Activated CD8-positive, alpha-beta memory T cell treated with anti-CD3 and anti-CD28 coated beads for 36 hours (primary cell): ENCODE data around the gene SPRY1. TPM values are rescaled to one million over a fixed set of nuclear protein-coding genes. Genes with fewer than 3 reads are reported as not detected.

Experiments
- CTCF ChIA-PET: fragments of 350-600 bp; sonication (Branson Sonifier 250); formaldehyde crosslinking; loops from one replicate; lab custom pipeline; 2021; ENCODE audit warnings: antibody characterized with exemption; lab: Charles Lee
- POLR2A ChIA-PET: fragments of 350-600 bp; sonication (Branson Sonifier 250); formaldehyde crosslinking; loops from one replicate; lab custom pipeline; 2021; ENCODE audit warnings: antibody characterized with exemption; lab: Charles Lee
- total RNA-seq, 2 experiments: library from RNA; stranded (reverse); gene quantifications; one replicate each; pipeline ENCODE4 v1.2.3, GENCODE V29; 2021

SPRY1 gene
- total RNA-seq, 2 experiments from 2014 or later: 82.0 to 83.3 TPM

GRCh38 chr4:123403080-123403604 lies 6.5 kb downstream of the SPRY1 start:
- CTCF ChIA-PET: no interaction called here
- POLR2A ChIA-PET: no interaction called here

- ChIA-PET CTCF (no interaction called here), POLR2A (no interaction called here)
These were observed 7.9 kb downstream of the SPRY1 start for GRCh38 chr4:123404533-123404932.

- ChIA-PET CTCF (interaction anchor here (0.6 kb wide), 1 partner anchor 358 kb away, joined by 3 read pairs; no protein-coding TSS in a partner anchor), POLR2A (no interaction called here)
These were observed 8.8 kb downstream of the SPRY1 start for GRCh38 chr4:123405267-123405865.

- POLR2A ChIA-PET: no interaction called here
- CTCF ChIA-PET: interaction anchor here (0.7 kb wide), 1 partner anchor 233 kb away, joined by 3 read pairs; no protein-coding TSS in a partner anchor
These were observed 10.3 kb downstream of the SPRY1 start for GRCh38 chr4:123406872-123407271.

GRCh38 chr4:123408471-123409084 lies 12.0 kb downstream of the SPRY1 start:
- CTCF ChIA-PET: interaction anchor here (1.0 kb wide), 1 partner anchor 10 kb away, joined by 3 read pairs; no protein-coding TSS in a partner anchor
- POLR2A ChIA-PET: no interaction called here

GRCh38 chr4:123409334-123409733 lies 12.7 kb downstream of the SPRY1 start:
- ChIA-PET CTCF (interaction anchor here (1.0 kb wide), 1 partner anchor 10 kb away, joined by 3 read pairs; no protein-coding TSS in a partner anchor), POLR2A (no interaction called here)

- ChIA-PET CTCF (interaction anchor here (0.7 to 1.5 kb wide), 3 partner anchors 11 to 83 kb away, joined by 3 to 5 read pairs (median 4); no protein-coding TSS in a partner anchor), POLR2A (interaction anchor here (0.6 to 1.3 kb wide), 5 partner anchors 11 to 67 kb away, joined by 3 to 7 read pairs (median 3); no protein-coding TSS in a partner anchor)
These were observed 14.9 kb downstream of the SPRY1 start for GRCh38 chr4:123411514-123411913.

GRCh38 chr4:123412091-123412505 lies 15.5 kb downstream of the SPRY1 start:
- POLR2A ChIA-PET: interaction anchor here (0.6 to 1.2 kb wide), 5 partner anchors 10 to 67 kb away, joined by 3 read pairs; no protein-coding TSS in a partner anchor
- CTCF ChIA-PET: interaction anchor here (1.0 to 1.5 kb wide), 2 partner anchors 11 to 13 kb away, joined by 3 to 4 read pairs; no protein-coding TSS in a partner anchor

GRCh38 chr4:123412700-123413512 lies 16.3 kb downstream of the SPRY1 start:
- CTCF ChIA-PET: no interaction called here

GRCh38 chr4:123415576-123415975 lies 19.0 kb downstream of the SPRY1 start:
- POLR2A ChIA-PET: no interaction called here
- CTCF ChIA-PET: no interaction called here

More at GRCh38 chr4:123412700-123413512, 16.3 kb downstream of the SPRY1 start:
- POLR2A ChIA-PET: interaction anchor here (0.6 to 1.2 kb wide), 3 partner anchors 9 to 14 kb away, joined by 3 read pairs; no protein-coding TSS in a partner anchor

- POLR2A ChIA-PET: no interaction called here
- CTCF ChIA-PET: no interaction called here
These were observed 19.4 kb downstream of the SPRY1 start for GRCh38 chr4:123415977-123416376.

- CTCF ChIA-PET: no interaction called here
- POLR2A ChIA-PET: interaction anchor here (1.0 kb wide), 1 partner anchor 19 kb away, joined by 5 read pairs; no protein-coding TSS in a partner anchor
These were observed 21.2 kb downstream of the SPRY1 start for GRCh38 chr4:123417813-123418212.

- POLR2A ChIA-PET: interaction anchor here (1.0 kb wide), 1 partner anchor 19 kb away, joined by 5 read pairs; no protein-coding TSS in a partner anchor
- CTCF ChIA-PET: interaction anchor here (1.0 kb wide), 1 partner anchor 26 kb away, joined by 4 read pairs; no protein-coding TSS in a partner anchor
These were observed 21.8 kb downstream of the SPRY1 start for GRCh38 chr4:123418351-123418931.

- ChIA-PET CTCF (no interaction called here), POLR2A (interaction anchor here (1.1 to 1.6 kb wide), 2 partner anchors 21 to 23 kb away, joined by 3 to 8 read pairs; partner anchors contain the start of gene SPRY1)
These were observed 23.5 kb downstream of the SPRY1 start for GRCh38 chr4:123419885-123420755.

- ChIA-PET POLR2A (interaction anchor here (1.1 to 1.6 kb wide), 3 partner anchors 21 to 25 kb away, joined by 3 to 8 read pairs (median 3); partner anchors contain the start of gene SPRY1), CTCF (interaction anchor here (1.0 kb wide), 1 partner anchor 23 kb away, joined by 4 read pairs; no protein-coding TSS in a partner anchor)
These were observed 24.8 kb downstream of the SPRY1 start for GRCh38 chr4:123421227-123421936.

GRCh38 chr4:123421937-123422781 lies 25.6 kb downstream of the SPRY1 start:
- CTCF ChIA-PET: interaction anchor here (1.0 kb wide), 1 partner anchor 22 kb away, joined by 4 read pairs; no protein-coding TSS in a partner anchor
- POLR2A ChIA-PET: interaction anchor here (0.6 to 1.4 kb wide), 2 partner anchors 10 to 21 kb away, joined by 3 read pairs; no protein-coding TSS in a partner anchor
